Peyer's patch (tissue), 4 donors: ENCODE data around the gene TCHHL1.

Source experiments
- CTCF ChIP-seq, 6 experiments: fragments of 450-650 bp in 4 of 6; fragments of 200-600 bp in 2 of 6; sonication (generic) in 1 of 6; IDR thresholded peaks; one replicate each; pipeline ENCODE4 v1.5.1; 2017 to 2019; ENCODE audit warnings: antibody characterized with exemption in 6 of 6, mild to moderate bottlenecking in 3 of 6, moderate library complexity in 1 of 6
- POLR2A ChIP-seq, 2 donors: fragments of 450-650 bp; IDR thresholded peaks; one replicate each; pipeline ENCODE4 v1.5.1; 2017; ENCODE audit warnings: antibody characterized with exemption in 2 of 2, mild to moderate bottlenecking in 2 of 2, moderate library complexity in 2 of 2

- TF ChIP-seq CTCF (IDR thresholded peaks at IDR 0.05) (no peak), POLR2A (IDR thresholded peaks at IDR 0.05) (no peak)
Measured at GRCh38 chr1:152096931-152097330, 8.1 kb upstream of the TCHHL1 start.
